Progenitor cell of endocrine pancreas (in vitro differentiated cells): ENCODE data around the gene MTA3. TPM values are rescaled to one million over a fixed set of nuclear protein-coding genes. Genes with fewer than 3 reads are reported as not detected.

Source experiments
- DNase-seq: peaks from one replicate; pipeline ENCODE4 v3.0.0; 2021; ENCODE audit warnings: low spot score; ENCODE audit not compliant: unreplicated experiment
- H3K27ac Mint-ChIP-seq: 2 replicates; pipeline ENCODE4 v1.8.0; 2021; ENCODE audit warnings: mild to moderate bottlenecking, moderate library complexity, mixed read lengths
- H3K27me3 Mint-ChIP-seq: 2 replicates; pipeline ENCODE4 v1.8.0; 2021; ENCODE audit warnings: mixed read lengths
- H3K36me3 Mint-ChIP-seq: 2 replicates; pipeline ENCODE4 v1.8.0; 2022; ENCODE audit warnings: mixed read lengths; ENCODE audit not compliant: insufficient read depth
- H3K4me1 Mint-ChIP-seq: 2 replicates; pipeline ENCODE4 v1.8.0; 2021; ENCODE audit warnings: low read depth, mixed read lengths
- H3K4me3 Mint-ChIP-seq: 2 replicates; pipeline ENCODE4 v1.8.0; 2021; ENCODE audit warnings: low read depth, mild to moderate bottlenecking, moderate library complexity, mixed read lengths
- H3K9me3 Mint-ChIP-seq: 2 replicates; pipeline ENCODE4 v1.8.0; 2021; ENCODE audit warnings: low read depth, mixed read lengths
- total RNA-seq: library from RNA; stranded (reverse); gene quantifications from 2 replicates; pipeline ENCODE4 v1.2.1, GENCODE V29; 2021
- TF ChIP-seq, protein P1 (sequence below): fragments of 200-600 bp; sonication (generic); IDR thresholded peaks from one replicate; pipeline ENCODE4 v1.5.0; 2021; ENCODE audit warnings: antibody characterized with exemption, mild to moderate bottlenecking; ENCODE audit not compliant: unreplicated experiment

Gene MTA3
- total RNA-seq, 1 donor from 2014 or later = 96.0 TPM

DNA sequence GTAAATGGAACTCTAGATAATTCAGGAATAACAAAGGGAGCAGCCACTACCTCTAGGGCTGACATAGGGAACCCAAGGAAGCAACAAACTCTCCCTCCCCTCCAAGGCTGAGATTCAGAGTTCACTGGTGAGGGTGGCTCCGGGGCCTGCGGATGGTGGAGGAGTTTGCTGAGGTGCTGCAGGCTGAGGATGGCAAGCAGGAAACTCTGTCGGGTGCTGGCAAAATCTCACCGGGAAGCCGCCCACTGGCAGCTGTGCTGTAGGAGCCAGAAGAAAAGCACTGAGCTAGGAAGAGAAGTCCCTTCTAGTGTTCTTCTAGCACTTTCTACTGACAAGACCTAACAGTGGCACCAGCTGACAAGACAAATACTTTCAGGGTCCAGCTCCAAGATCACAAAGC lies 236.5 kb downstream of the MTA3 start:
- TF ChIP-seq, protein P1, sequence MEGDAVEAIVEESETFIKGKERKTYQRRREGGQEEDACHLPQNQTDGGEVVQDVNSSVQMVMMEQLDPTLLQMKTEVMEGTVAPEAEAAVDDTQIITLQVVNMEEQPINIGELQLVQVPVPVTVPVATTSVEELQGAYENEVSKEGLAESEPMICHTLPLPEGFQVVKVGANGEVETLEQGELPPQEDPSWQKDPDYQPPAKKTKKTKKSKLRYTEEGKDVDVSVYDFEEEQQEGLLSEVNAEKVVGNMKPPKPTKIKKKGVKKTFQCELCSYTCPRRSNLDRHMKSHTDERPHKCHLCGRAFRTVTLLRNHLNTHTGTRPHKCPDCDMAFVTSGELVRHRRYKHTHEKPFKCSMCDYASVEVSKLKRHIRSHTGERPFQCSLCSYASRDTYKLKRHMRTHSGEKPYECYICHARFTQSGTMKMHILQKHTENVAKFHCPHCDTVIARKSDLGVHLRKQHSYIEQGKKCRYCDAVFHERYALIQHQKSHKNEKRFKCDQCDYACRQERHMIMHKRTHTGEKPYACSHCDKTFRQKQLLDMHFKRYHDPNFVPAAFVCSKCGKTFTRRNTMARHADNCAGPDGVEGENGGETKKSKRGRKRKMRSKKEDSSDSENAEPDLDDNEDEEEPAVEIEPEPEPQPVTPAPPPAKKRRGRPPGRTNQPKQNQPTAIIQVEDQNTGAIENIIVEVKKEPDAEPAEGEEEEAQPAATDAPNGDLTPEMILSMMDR = no peak
- H3K27ac Mint-ChIP-seq = no peak overlapping the region
- no peaks in the 10 kb centered on the region for H3K36me3 Mint-ChIP-seq
- no peak overlapping the region for H3K4me3 Mint-ChIP-seq
- H3K27me3 Mint-ChIP-seq = no peaks in the 10 kb centered on the region
- H3K4me1 Mint-ChIP-seq = peaks cover 9% of the 10 kb centered on the region
- no peaks in the 10 kb centered on the region for H3K9me3 Mint-ChIP-seq
- DNase-seq = no peak

Other genes starting within 250 kb of the MTA3 start
- 84.3 and 85.7 TPM in 2 replicates for gene COX7A2L, start 207.4 kb upstream of the MTA3 start, total RNA-seq
- 0.16 and 0.31 TPM in 2 replicates for gene KCNG3, start 74.7 kb upstream of the MTA3 start, total RNA-seq
- gene OXER1, start 195.5 kb downstream of the MTA3 start, total RNA-seq = 4.3 and 4.6 TPM in 2 replicates
- 14.5 and 16.7 TPM in 2 replicates for gene HAAO, start 224.0 kb downstream of the MTA3 start, total RNA-seq